Left ventricle myocardium inferior (tissue), 1 donor: ENCODE results near the gene ANKRD10. TPM values are rescaled to one million over a fixed set of nuclear protein-coding genes. Genes with fewer than 3 reads are reported as not detected.

Experiments
- DNase-seq: peaks from one replicate; pipeline ENCODE4 v3.0.0-alpha.2; 2020
- H3K27ac ChIP-seq: fragments of 200-600 bp; replicated peaks from 2 replicates; pipeline ENCODE4 v1.8.0; 2021
- H3K27me3 ChIP-seq: fragments of 200-600 bp; 2 replicates; pipeline ENCODE4 v1.8.0; 2021; ENCODE audit warnings: low read depth
- H3K36me3 ChIP-seq: fragments of 200-600 bp; 2 replicates; pipeline ENCODE4 v1.8.0; 2021
- H3K4me1 ChIP-seq: fragments of 200-600 bp; 2 replicates; pipeline ENCODE4 v1.8.0; 2021
- H3K4me3 ChIP-seq: fragments of 200-600 bp; 2 replicates; pipeline ENCODE4 v1.8.0; 2021; ENCODE audit warnings: mild to moderate bottlenecking, moderate library complexity
- H3K9me3 ChIP-seq: fragments of 200-600 bp; replicated peaks from 2 replicates; pipeline ENCODE4 v1.8.0; 2021
- CTCF ChIP-seq: fragments of 200-600 bp; IDR thresholded peaks from 2 replicates; pipeline ENCODE4 v1.8.0; 2021; ENCODE audit warnings: antibody characterized with exemption, mild to moderate bottlenecking, borderline replicate concordance
- intact Hi-C: fragments of 100-400 bp; cut with micrococcal nuclease; formaldehyde crosslinking; loops from one replicate; pipeline ENCODE4 v1.11.0; 2022
- total RNA-seq: library from RNA; stranded (reverse); fragmentation: NEBNext Ultra II Directional; extraction: Animal tissue kit (Norgen Biotek cat#: 25700); gene quantifications from one replicate; pipeline ENCODE4 v1.2.1, GENCODE V29; 2021
- donor health status: DM: no; HTN: yes; CAD: no; lungs with severe emphysema.

Gene ANKRD10
- total RNA-seq, 1 donor from 2014 or later = 45.9 TPM

- no peak for TF ChIP-seq CTCF
- no peaks in the 10 kb centered on the region for H3K36me3 ChIP-seq
- no peaks in the 10 kb centered on the region for H3K27me3 ChIP-seq
- no peak overlapping the region for H3K27ac ChIP-seq
- intact Hi-C loops = no loop called here
- no peak overlapping the region for H3K4me3 ChIP-seq
- no peaks in the 10 kb centered on the region for H3K9me3 ChIP-seq
- H3K4me1 ChIP-seq = peaks cover 43% of the 10 kb centered on the region
- no peak for DNase-seq
Measured at GRCh38 chr13:110922506-110922905, 7.6 kb upstream of the ANKRD10 start.

GRCh38 chr13:110921695-110922094 lies 6.8 kb upstream of the ANKRD10 start:
- Histone ChIP-seq H3K4me3 (no peak overlapping the region), H3K27ac (peak overlapping the region; percentile 72), H3K36me3 (no peaks in the 10 kb centered on the region), H3K27me3 (no peaks in the 10 kb centered on the region), H3K4me1 (peaks cover 47% of the 10 kb centered on the region), H3K9me3 (no peaks in the 10 kb centered on the region)
- no peak for TF ChIP-seq CTCF
- no peak for DNase-seq
- intact Hi-C loops = no loop called here

- H3K9me3 ChIP-seq = no peaks in the 10 kb centered on the region
- H3K27me3 ChIP-seq = no peaks in the 10 kb centered on the region
- no peak for TF ChIP-seq CTCF
- peak overlapping the region; percentile 72 for H3K27ac ChIP-seq
- H3K4me3 ChIP-seq = no peak overlapping the region
- DNase-seq = no peak
- no peaks in the 10 kb centered on the region for H3K36me3 ChIP-seq
- intact Hi-C loops = no loop called here
- H3K4me1 ChIP-seq = peaks cover 52% of the 10 kb centered on the region
Measured at GRCh38 chr13:110921209-110921608, 6.3 kb upstream of the ANKRD10 start.

GRCh38 chr13:110920038-110920437 lies 5.2 kb upstream of the ANKRD10 start:
- Histone ChIP-seq H3K27me3 (no peaks in the 10 kb centered on the region), H3K36me3 (no peaks in the 10 kb centered on the region), H3K4me1 (peaks cover 54% of the 10 kb centered on the region), H3K9me3 (no peaks in the 10 kb centered on the region), H3K27ac (peak overlapping the region; percentile 72), H3K4me3 (no peak overlapping the region)
- TF ChIP-seq CTCF = peak; percentile 7
- DNase-seq = peak; percentile 41
- intact Hi-C loops = no loop called here

- intact Hi-C loops = loop anchor here (5.0 kb wide), 1 partner anchor 131 kb away; no protein-coding TSS in a partner anchor
- DNase-seq = no peak
- no peaks in the 10 kb centered on the region for H3K27me3 ChIP-seq
- no peaks in the 10 kb centered on the region for H3K36me3 ChIP-seq
- H3K27ac ChIP-seq = peak overlapping the region; percentile 100
- H3K4me3 ChIP-seq = peak overlapping the region; percentile 95
- no peaks in the 10 kb centered on the region for H3K9me3 ChIP-seq
- peaks cover 67% of the 10 kb centered on the region for H3K4me1 ChIP-seq
- TF ChIP-seq CTCF = no peak
Measured at GRCh38 chr13:110916301-110917142, 1.7 kb upstream of the ANKRD10 start.
